H1 (cell line): ENCODE results near the gene KCNT1. TPM values are rescaled to one million over a fixed set of nuclear protein-coding genes. Genes with fewer than 3 reads are reported as not detected.
A peak's percentile ranks its signal among the peaks of the same experiment; 100 is the strongest.

Experiments used
- CTCF ChIA-PET: fragments of 300-600 bp; sonication (Branson Sonifier 250); formaldehyde crosslinking; loops from one replicate; lab custom pipeline; 2021; ENCODE audit not compliant: partially characterized antibody; lab: Charles Lee
- POLR2A ChIA-PET: fragments of 300-600 bp; sonication (Branson Sonifier 250); formaldehyde crosslinking; loops from one replicate; lab custom pipeline; 2021; ENCODE audit warnings: inconsistent platforms; ENCODE audit not compliant: partially characterized antibody; lab: Charles Lee
- DNase-seq, 2 experiments: peaks; one replicate each; pipeline versions ENCODE4 v3.0.0 to v3.0.0-alpha.2; 2010 to 2022; ENCODE audit warnings: low spot score in 2 of 2, low read depth in 1 of 2, mixed read lengths in 1 of 2
- FAIRE-seq: peaks from 2 replicates; lab custom pipeline; 2011; peaks lifted over from hg19 to GRCh38; lab: Jason Lieb, UNC
- H2AFZ ChIP-seq: 2 replicates; pipeline ENCODE4 v1.8.1; 2012; ENCODE audit warnings: low read length, inconsistent platforms
- H2AK5ac ChIP-seq: 2 replicates; pipeline ENCODE4 v1.6.1; 2013; ENCODE audit warnings: low read depth, low read length
- H2BK120ac ChIP-seq: replicated peaks from 2 replicates; pipeline ENCODE3; 2013; ENCODE audit warnings: low read depth, low read length, inconsistent platforms
- H2BK12ac ChIP-seq: 2 replicates; pipeline ENCODE4 v1.6.1; 2013; ENCODE audit warnings: low read depth, low read length
- H2BK15ac ChIP-seq: 2 replicates; pipeline ENCODE4 v1.6.1; 2013; ENCODE audit warnings: low read length
- H2BK20ac ChIP-seq: 2 replicates; pipeline ENCODE4 v1.6.1; 2013; ENCODE audit warnings: low read length
- H2BK5ac ChIP-seq: 2 replicates; pipeline ENCODE4 v1.6.1; 2013; ENCODE audit warnings: low read depth, low read length
- H3K14ac ChIP-seq: 2 replicates; pipeline ENCODE4 v1.6.1; 2013; ENCODE audit warnings: inconsistent platforms; ENCODE audit not compliant: insufficient read length
- H3K18ac ChIP-seq: 2 replicates; pipeline ENCODE4 v1.6.1; 2013; ENCODE audit warnings: low read length; ENCODE audit errors: extremely low read depth
- H3K23ac ChIP-seq: 2 replicates; pipeline ENCODE4 v1.6.1; 2013; ENCODE audit warnings: inconsistent platforms; ENCODE audit not compliant: insufficient read length
- H3K23me2 ChIP-seq: 2 replicates; pipeline ENCODE4 v1.6.1; 2013; ENCODE audit warnings: low read depth, low read length
- H3K27ac ChIP-seq: 2 replicates; pipeline ENCODE4 v1.6.1; 2011; ENCODE audit warnings: low read depth, low read length, inconsistent platforms
- H3K27me3 ChIP-seq, 4 experiments: replicated peaks in 1 of 4; 1 replicate in 1 of 4; 2 replicates in 3 of 4; pipeline versions ENCODE4 v1.6.1 to v1.8.1; 2011 to 2013; ENCODE audit warnings: low read length in 3 of 4, mild to moderate bottlenecking in 3 of 4, inconsistent platforms in 2 of 4, mixed read lengths in 2 of 4, moderate library complexity in 1 of 4; ENCODE audit not compliant: control insufficient read depth in 3 of 4, insufficient read depth in 3 of 4; ENCODE audit errors: extremely low read depth in 1 of 4
- H3K36me3 ChIP-seq, 4 experiments: 2 replicates each; pipeline versions ENCODE4 v1.6.1 to v1.8.1; 2011 to 2013; ENCODE audit warnings: mild to moderate bottlenecking in 4 of 4, low read length in 3 of 4, moderate library complexity in 2 of 4, control low read depth in 1 of 4, inconsistent platforms in 1 of 4; ENCODE audit not compliant: insufficient read depth in 4 of 4, control insufficient read depth in 2 of 4
- H3K4ac ChIP-seq: replicated peaks from 2 replicates; pipeline ENCODE3; 2013; ENCODE audit warnings: low read length, low read depth, mixed read lengths, inconsistent platforms; ENCODE audit not compliant: insufficient read length
- H3K4me1 ChIP-seq, 4 experiments: replicated peaks in 1 of 4; 1 replicate in 1 of 4; 2 replicates in 3 of 4; pipeline versions ENCODE4 v1.6.1 to v1.8.1; 2011 to 2013; ENCODE audit warnings: low read length in 3 of 4, inconsistent platforms in 2 of 4, mixed read lengths in 1 of 4; ENCODE audit not compliant: insufficient read depth in 4 of 4, control insufficient read depth in 3 of 4
- H3K4me2 ChIP-seq, 2 experiments: 2 replicates each; pipeline versions ENCODE4 v1.6.1 to v1.8.1; 2011 to 2013; ENCODE audit warnings: low read depth in 2 of 2, low read length in 2 of 2, control low read depth in 1 of 2, inconsistent platforms in 1 of 2, mild to moderate bottlenecking in 1 of 2; ENCODE audit not compliant: insufficient read depth in 1 of 2
- H3K4me3 ChIP-seq, 4 experiments: fragments of 200-600, 300-600 bp in 1 of 4; sonication (generic), shearing (Covaris generic), sonication (Bioruptor Twin) in 1 of 4; 2 replicates each; pipeline versions ENCODE4 v1.5.1 to v1.8.1; 2011 to 2016; ENCODE audit warnings: low read length in 4 of 4, low read depth in 3 of 4, control low read depth in 2 of 4, inconsistent platforms in 2 of 4, mild to moderate bottlenecking in 2 of 4, mixed read lengths in 1 of 4, moderate library complexity in 1 of 4; ENCODE audit not compliant: insufficient read depth in 2 of 4; ENCODE audit errors: extremely low read depth in 1 of 4
- H3K56ac ChIP-seq: replicated peaks from 2 replicates; pipeline ENCODE3; 2013; ENCODE audit warnings: low read depth, mild to moderate bottlenecking, mixed read lengths, low read length, inconsistent platforms; ENCODE audit not compliant: insufficient read length
- H3K79me1 ChIP-seq: 2 replicates; pipeline ENCODE4 v1.6.1; 2013; ENCODE audit warnings: low read depth, low read length, control low read depth
- H3K79me2 ChIP-seq, 2 experiments: 2 replicates each; pipeline versions ENCODE4 v1.6.1 to v1.8.1; 2012 to 2013; ENCODE audit warnings: low read length in 2 of 2, mild to moderate bottlenecking in 2 of 2, inconsistent platforms in 1 of 2; ENCODE audit not compliant: insufficient read depth in 2 of 2, control insufficient read depth in 1 of 2
- H3K9ac ChIP-seq, 4 experiments: replicated peaks in 1 of 4; 1 replicate in 1 of 4; 2 replicates in 3 of 4; pipeline versions ENCODE4 v1.6.1 to v1.8.1; 2011 to 2013; ENCODE audit warnings: low read depth in 3 of 4, low read length in 3 of 4, control low read depth in 2 of 4, mild to moderate bottlenecking in 2 of 4, moderate library complexity in 2 of 4, inconsistent platforms in 1 of 4; ENCODE audit errors: extremely low read depth in 1 of 4
- H3K9me3 ChIP-seq, 2 experiments: 2 replicates each; pipeline versions ENCODE4 v1.6.1 to v1.8.1; 2012 to 2013; ENCODE audit warnings: mild to moderate bottlenecking in 2 of 2, moderate library complexity in 2 of 2, control low read depth in 1 of 2, inconsistent platforms in 1 of 2, low read depth in 1 of 2, low read length in 1 of 2, mixed read lengths in 1 of 2; ENCODE audit not compliant: insufficient read depth in 2 of 2
- H4K20me1 ChIP-seq, 2 experiments: replicated peaks in 1 of 2; 2 replicates each; pipeline versions ENCODE3 to v1.8.1; 2011 to 2013; ENCODE audit warnings: inconsistent platforms in 2 of 2, low read length in 2 of 2, mild to moderate bottlenecking in 1 of 2; ENCODE audit not compliant: insufficient read depth in 2 of 2, control insufficient read depth in 1 of 2
- H4K5ac ChIP-seq: 2 replicates; pipeline ENCODE4 v1.6.1; 2013; ENCODE audit warnings: low read length, low read depth, mixed read lengths, inconsistent platforms; ENCODE audit not compliant: insufficient read length
- H4K8ac ChIP-seq: 2 replicates; pipeline ENCODE4 v1.8.0; 2013; ENCODE audit warnings: mild to moderate bottlenecking, moderate library complexity, low read length, inconsistent platforms; ENCODE audit not compliant: insufficient read depth; ENCODE audit errors: extremely low read depth
- H4K91ac ChIP-seq: replicated peaks from 2 replicates; pipeline ENCODE3; 2013; ENCODE audit warnings: low read length, mixed read lengths, inconsistent platforms; ENCODE audit not compliant: insufficient read length
- E2F6 ChIP-seq: IDR thresholded peaks from 2 replicates; pipeline ENCODE4 v1.6.1; 2012; ENCODE audit warnings: inconsistent platforms
- NRF1 ChIP-seq: IDR thresholded peaks from 2 replicates; pipeline ENCODE4 v1.6.1; 2011; ENCODE audit warnings: mild to moderate bottlenecking, low read depth, low read length, improper control_type of control experiment
- SIRT6 ChIP-seq: IDR thresholded peaks from one replicate; pipeline ENCODE4 v1.7.1; 2012; ENCODE audit warnings: low read length, inconsistent platforms
- WGBS, 2 experiments: shearing (Covaris generic) in 1 of 2; methylation state at CpG; one replicate each; pipeline versions ENCODE4 v1.1.6 to v1.1.7; 2013 to 2015; ENCODE audit warnings: low lambda C conversion rate in 2 of 2, mixed read lengths in 2 of 2, inconsistent platforms in 1 of 2, low coverage in 1 of 2, missing lambda C conversion rate in 1 of 2; ENCODE audit not compliant: insufficient replicate concordance in 2 of 2, insufficient coverage in 1 of 2, insufficient read length in 1 of 2; ENCODE audit errors: extremely low coverage in 1 of 2, missing lambda C conversion rate in 1 of 2; 5-methylcytosine and 5-hydroxymethylcytosine counted together
- polyA plus RNA-seq, 7 experiments: library from polyadenylated mRNA; depleted of rRNA in 3 of 7; stranded (reverse) in 5 of 7; unstranded in 2 of 7; fragments of >200 nt in 5 of 7; fragments of 200-250 nt in 2 of 7; gene quantifications; 1 replicate in 5 of 7; 2 replicates in 1 of 7; 4 replicates in 1 of 7; pipeline versions ENCODE4 v1.2.1 to v1.2.3, GENCODE V29; 2011 to 2013; ENCODE audit warnings: missing spikeins in 2 of 7, mixed read lengths in 2 of 7
- total RNA-seq: library from RNA; stranded (reverse); fragmentation: NEBNext Ultra II Directional; extraction: Animal tissue kit (Norgen Biotek cat#: 25700); gene quantifications from 2 replicates; pipeline ENCODE4 v1.2.1, GENCODE V29; 2021

Gene KCNT1
- total and polyA plus RNA-seq, 2 of the 8 experiments (the other 6 are each of a cell fraction or from before 2014, with no cell fraction given), result 0.13 to 0.20 TPM

- DNase-seq, result no peak
- Histone ChIP-seq H3K36me3 (no peaks in the 10 kb centered on the region), H3K4me2 (no peak overlapping the region), H3K56ac (no peak overlapping the region), H3K4ac (no peak overlapping the region), H3K79me1 (no peaks in the 10 kb centered on the region), H2AK5ac (no peak overlapping the region), H2BK15ac (no peak overlapping the region), H2BK120ac (no peak overlapping the region), H4K91ac (no peak overlapping the region), H3K23ac (no peak overlapping the region), H4K5ac (no peak overlapping the region), H3K4me1 (no peaks in the 10 kb centered on the region; a peak in 1 of 7 replicates), H3K27ac (no peak overlapping the region), H2BK5ac (no peak overlapping the region), H3K9me3 (no peaks in the 10 kb centered on the region), H3K4me3 (no peak overlapping the region), H3K23me2 (no peaks in the 10 kb centered on the region), H4K20me1 (no peaks in the 10 kb centered on the region), H2BK20ac (no peak overlapping the region), H4K8ac (peak overlapping the region; percentile 80; the same call in 1 of the 2 replicates), H3K14ac (no peak overlapping the region), H2AFZ (no peak overlapping the region), H3K18ac (no peak overlapping the region), H3K27me3 (no peaks in the 10 kb centered on the region), H2BK12ac (no peak overlapping the region), H3K79me2 (no peaks in the 10 kb centered on the region), H3K9ac (no peak overlapping the region; a peak in 2 of 7 replicates)
- no peak for FAIRE-seq
- CTCF ChIA-PET, result interaction anchor here (1.0 to 2.8 kb wide), 6 partner anchors 16 to 179 kb away, joined by 3 to 16 read pairs (median 3); no protein-coding TSS in a partner anchor
- TF ChIP-seq NRF1 (no peak), SIRT6 (no peak), E2F6 (0 out of 2 replicates have a peak, but pooled peaks have one; percentile 32)
- POLR2A ChIA-PET, result no interaction called here
- WGBS, 2 experiments, result 88% methylated on average over 21 of the region's 21 CpGs; no CpG with 5 or more reads in 1 of the 2 experiments
Observed at GRCh38 chr9:135780626-135781025, 78.6 kb downstream of the KCNT1 start.
